Neural progenitor cell (in vitro differentiated cells): Measurements from ENCODE around the gene PSMG1. TPM values are rescaled to one million over a fixed set of nuclear protein-coding genes. Genes with fewer than 3 reads are reported as not detected.

Experiments
- DNase-seq: peaks from one replicate; pipeline ENCODE4 v3.0.0-alpha.2; 2016; ENCODE audit warnings: low spot score
- H2AFZ ChIP-seq: fragments of 200-600 bp; sonication (generic); replicated peaks from 2 replicates; pipeline ENCODE4 v1.6.1; 2016; ENCODE audit warnings: antibody characterized with exemption
- H3F3A ChIP-seq: fragments of 200-600 bp; sonication (generic); 2 replicates; pipeline ENCODE4 v1.6.1; 2016; ENCODE audit warnings: antibody characterized with exemption, low read depth
- H3K27ac ChIP-seq: fragments of 200-600 bp; sonication (generic); 2 replicates; pipeline ENCODE4 v1.5.1; 2016; ENCODE audit warnings: mild to moderate bottlenecking
- H3K27me3 ChIP-seq: fragments of 200-600 bp; sonication (generic); 2 replicates; pipeline ENCODE4 v1.6.1; 2016; ENCODE audit warnings: mild to moderate bottlenecking, moderate library complexity
- H3K36me3 ChIP-seq: fragments of 200-600 bp; sonication (generic); 2 replicates; pipeline ENCODE4 v1.5.1; 2016
- H3K4me1 ChIP-seq: fragments of 200-600 bp; sonication (generic); 2 replicates; pipeline ENCODE4 v1.6.1; 2016; ENCODE audit warnings: mixed run types
- H3K4me2 ChIP-seq: fragments of 200-600 bp; sonication (generic); 2 replicates; pipeline ENCODE4 v1.6.1; 2016
- H3K4me3 ChIP-seq: fragments of 200-600 bp; sonication (generic); 2 replicates; pipeline ENCODE4 v1.5.1; 2016
- H3K79me2 ChIP-seq: fragments of 200-600 bp; sonication (generic); 2 replicates; pipeline ENCODE4 v1.6.1; 2016; ENCODE audit warnings: low read depth
- H3K9ac ChIP-seq: fragments of 200-600 bp; sonication (generic); 2 replicates; pipeline ENCODE4 v1.6.1; 2016
- H3K9me3 ChIP-seq: fragments of 200-600 bp; sonication (generic); 2 replicates; pipeline ENCODE4 v1.5.1; 2016; ENCODE audit warnings: low read depth
- H4K20me1 ChIP-seq: fragments of 200-600 bp; sonication (generic); 2 replicates; pipeline ENCODE4 v1.6.1; 2016; ENCODE audit warnings: low read depth
- H3K27ac Mint-ChIP-seq: 3 replicates; pipeline ENCODE4 v1.8.0; 2021; ENCODE audit warnings: mixed read lengths
- H3K27me3 Mint-ChIP-seq: 2 replicates; pipeline ENCODE4 v1.8.0; 2022; ENCODE audit warnings: low read depth, mild to moderate bottlenecking, inconsistent platforms, moderate library complexity, mixed read lengths; ENCODE audit not compliant: insufficient read depth
- H3K36me3 Mint-ChIP-seq: 3 replicates; pipeline ENCODE4 v1.8.0; 2021; ENCODE audit warnings: mixed read lengths
- H3K4me1 Mint-ChIP-seq: 3 replicates; pipeline ENCODE4 v1.8.0; 2021; ENCODE audit warnings: mixed read lengths
- H3K4me3 Mint-ChIP-seq: 3 replicates; pipeline ENCODE4 v1.8.0; 2021; ENCODE audit warnings: mild to moderate bottlenecking, moderate library complexity, mixed read lengths
- H3K9me3 Mint-ChIP-seq: 3 replicates; pipeline ENCODE4 v1.8.0; 2020; ENCODE audit warnings: mixed read lengths
- EZH2 ChIP-seq: fragments of 200-600 bp; sonication (generic); IDR thresholded peaks from 2 replicates; pipeline ENCODE4 v1.6.1; 2017; ENCODE audit warnings: antibody characterized with exemption, mild to moderate bottlenecking, moderate library complexity
- EZH2phosphoT487 ChIP-seq: fragments of 200-600 bp; sonication (generic); IDR thresholded peaks from 2 replicates; pipeline ENCODE4 v1.6.1; 2017; ENCODE audit warnings: antibody characterized with exemption
- total RNA-seq: library from RNA; depleted of rRNA; stranded (reverse); fragments of >200 nt; gene quantifications from 2 replicates; pipeline ENCODE4 v1.2.3, GENCODE V29; 2015; ENCODE audit warnings: low replicate concordance
- TF ChIP-seq, protein P1 (sequence below): fragments of 200-600 bp; sonication (generic); IDR thresholded peaks from 2 replicates; pipeline ENCODE4 v1.5.1; 2017; ENCODE audit warnings: antibody characterized with exemption, mild to moderate bottlenecking

PSMG1 gene
- total RNA-seq, 1 donor from 2014 or later: 37.5 TPM

DNA sequence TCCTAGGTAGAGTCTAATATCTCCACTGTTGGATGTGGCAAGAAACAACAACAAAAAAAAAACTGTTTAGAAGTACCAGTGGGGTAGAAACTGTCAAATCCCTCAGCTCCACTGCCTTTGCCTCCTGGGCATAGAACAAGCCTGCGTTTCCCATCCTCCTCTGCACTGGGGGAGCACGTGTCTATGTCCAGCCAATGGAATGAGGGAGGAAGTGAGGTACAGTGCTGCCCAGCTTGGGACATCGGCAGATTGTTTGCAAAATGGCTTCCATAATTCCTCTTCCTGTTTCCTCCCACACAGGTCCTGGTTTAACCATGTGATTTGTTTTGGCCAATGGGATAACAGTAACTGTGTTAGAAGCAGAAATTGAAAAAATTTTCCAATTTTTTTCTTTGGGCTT, 39.1 kb downstream of the PSMG1 start:
- H3K9ac ChIP-seq: no peak overlapping the region
- H3K9me3 ChIP-seq: no peaks in the 10 kb centered on the region
- no peaks in the 10 kb centered on the region for H3K79me2 ChIP-seq
- Mint-ChIP-seq H3K4me3 (no peak overlapping the region), H3K9me3 (peaks cover 7% of the 10 kb centered on the region), H3K27me3 (peaks cover 2% of the 10 kb centered on the region), H3K36me3 (no peaks in the 10 kb centered on the region), H3K4me1 (no peaks in the 10 kb centered on the region), H3K27ac (no peak overlapping the region)
- H3K27ac ChIP-seq: no peak overlapping the region
- no peaks in the 10 kb centered on the region for H3F3A ChIP-seq
- no peaks in the 10 kb centered on the region for H3K27me3 ChIP-seq
- no peaks in the 10 kb centered on the region for H3K4me1 ChIP-seq
- no peak overlapping the region for H3K4me3 ChIP-seq
- no peak overlapping the region for H3K4me2 ChIP-seq
- TF ChIP-seq EZH2phosphoT487 (no peak), EZH2 (no peak)
- TF ChIP-seq, protein P1, sequence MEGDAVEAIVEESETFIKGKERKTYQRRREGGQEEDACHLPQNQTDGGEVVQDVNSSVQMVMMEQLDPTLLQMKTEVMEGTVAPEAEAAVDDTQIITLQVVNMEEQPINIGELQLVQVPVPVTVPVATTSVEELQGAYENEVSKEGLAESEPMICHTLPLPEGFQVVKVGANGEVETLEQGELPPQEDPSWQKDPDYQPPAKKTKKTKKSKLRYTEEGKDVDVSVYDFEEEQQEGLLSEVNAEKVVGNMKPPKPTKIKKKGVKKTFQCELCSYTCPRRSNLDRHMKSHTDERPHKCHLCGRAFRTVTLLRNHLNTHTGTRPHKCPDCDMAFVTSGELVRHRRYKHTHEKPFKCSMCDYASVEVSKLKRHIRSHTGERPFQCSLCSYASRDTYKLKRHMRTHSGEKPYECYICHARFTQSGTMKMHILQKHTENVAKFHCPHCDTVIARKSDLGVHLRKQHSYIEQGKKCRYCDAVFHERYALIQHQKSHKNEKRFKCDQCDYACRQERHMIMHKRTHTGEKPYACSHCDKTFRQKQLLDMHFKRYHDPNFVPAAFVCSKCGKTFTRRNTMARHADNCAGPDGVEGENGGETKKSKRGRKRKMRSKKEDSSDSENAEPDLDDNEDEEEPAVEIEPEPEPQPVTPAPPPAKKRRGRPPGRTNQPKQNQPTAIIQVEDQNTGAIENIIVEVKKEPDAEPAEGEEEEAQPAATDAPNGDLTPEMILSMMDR: no peak
- no peaks in the 10 kb centered on the region for H4K20me1 ChIP-seq
- DNase-seq: no peak
- H3K36me3 ChIP-seq: no peaks in the 10 kb centered on the region
- no peak overlapping the region for H2AFZ ChIP-seq

GRCh38 chr21:39142972-39143371, 40.3 kb downstream of the PSMG1 start:
- Histone ChIP-seq H3K4me3 (no peak overlapping the region), H3K27ac (no peak overlapping the region), H4K20me1 (no peaks in the 10 kb centered on the region), H3K4me2 (no peak overlapping the region), H2AFZ (no peak overlapping the region), H3K79me2 (no peaks in the 10 kb centered on the region), H3K36me3 (no peaks in the 10 kb centered on the region), H3K9ac (no peak overlapping the region), H3F3A (no peaks in the 10 kb centered on the region), H3K9me3 (no peaks in the 10 kb centered on the region), H3K27me3 (no peaks in the 10 kb centered on the region), H3K4me1 (no peaks in the 10 kb centered on the region)
- H3K27ac Mint-ChIP-seq: no peak overlapping the region
- no peaks in the 10 kb centered on the region for H3K36me3 Mint-ChIP-seq
- peaks cover 2% of the 10 kb centered on the region for H3K4me1 Mint-ChIP-seq
- no peak for DNase-seq
- H3K27me3 Mint-ChIP-seq: no peaks in the 10 kb centered on the region
- no peak overlapping the region for H3K4me3 Mint-ChIP-seq
- TF ChIP-seq, protein P1: no peak
- TF ChIP-seq EZH2: no peak
- no peak for TF ChIP-seq EZH2phosphoT487
- peaks cover 7% of the 10 kb centered on the region for H3K9me3 Mint-ChIP-seq

DNA sequence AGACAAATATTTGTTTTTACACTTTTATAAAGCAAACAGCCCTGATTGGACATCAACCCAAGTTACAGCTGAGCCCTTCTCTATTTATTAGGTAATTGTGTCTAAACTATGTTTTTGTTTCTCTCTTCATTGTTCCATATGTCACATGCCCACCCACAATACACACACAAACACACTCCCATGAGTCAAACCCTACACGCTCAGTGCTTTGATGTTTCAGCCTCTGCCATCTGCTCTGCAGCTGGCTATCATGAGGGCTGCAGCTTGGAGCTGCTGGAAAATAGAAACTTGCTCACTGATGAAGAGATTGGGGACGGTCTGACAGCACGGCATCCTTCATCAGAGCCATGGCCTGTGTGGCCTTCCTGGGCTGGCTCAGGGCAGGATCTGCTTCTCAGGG, 41.7 kb downstream of the PSMG1 start:
- Histone ChIP-seq H3K27me3 (no peaks in the 10 kb centered on the region), H3K79me2 (no peaks in the 10 kb centered on the region), H3K36me3 (no peaks in the 10 kb centered on the region), H3K9me3 (no peaks in the 10 kb centered on the region), H4K20me1 (no peaks in the 10 kb centered on the region), H2AFZ (no peak overlapping the region), H3K4me2 (no peak overlapping the region), H3K27ac (no peak overlapping the region), H3K4me1 (no peaks in the 10 kb centered on the region), H3K9ac (no peak overlapping the region), H3K4me3 (no peak overlapping the region), H3F3A (no peaks in the 10 kb centered on the region)
- Mint-ChIP-seq H3K4me3 (no peak overlapping the region), H3K27me3 (peaks cover 2% of the 10 kb centered on the region), H3K4me1 (peaks cover 10% of the 10 kb centered on the region), H3K9me3 (peaks cover 4% of the 10 kb centered on the region), H3K27ac (no peak overlapping the region), H3K36me3 (no peaks in the 10 kb centered on the region)
- TF ChIP-seq EZH2 (no peak), EZH2phosphoT487 (no peak)
- TF ChIP-seq, protein P1: no peak
- DNase-seq: no peak
